Mesenteric fat pad (tissue), 1 donor: Measurements from ENCODE around the gene INTS14. TPM values are rescaled to one million over a fixed set of nuclear protein-coding genes. Genes with fewer than 3 reads are reported as not detected.
"Not testable (repeated sequence)": the region's sequence is repeated elsewhere in the genome, so short reads cannot be mapped to it uniquely, and the experiment has no call there.

ENCODE experiments used
- DNase-seq: peaks from one replicate; pipeline ENCODE4 v3.0.0-alpha.2; 2020; ENCODE audit warnings: low spot score
- total RNA-seq: library from RNA; stranded (reverse); fragmentation: NEBNext Ultra II Directional; extraction: Animal tissue kit (Norgen Biotek cat#: 25700); gene quantifications from one replicate; pipeline ENCODE4 v1.2.1, GENCODE V29; 2021
- donor health status: DM: yes; HTN: yes; CAD: no.

Gene INTS14
- total RNA-seq, 1 donor from 2014 or later, result 21.9 TPM

- DNase-seq, result no peak
Measured at GRCh38 chr15:65632780-65633375, 21.9 kb upstream of the INTS14 start.

- DNase-seq, result no peak
Measured at GRCh38 chr15:65631503-65631902, 20.6 kb upstream of the INTS14 start.

- DNase-seq, result no peak
Measured at GRCh38 chr15:65630760-65631159, 19.8 kb upstream of the INTS14 start.

- no peak for DNase-seq
Measured at GRCh38 chr15:65629548-65629947, 18.6 kb upstream of the INTS14 start.

- DNase-seq, result no peak
Measured at GRCh38 chr15:65626856-65627255, 15.9 kb upstream of the INTS14 start.

- no peak for DNase-seq
Measured at GRCh38 chr15:65623103-65623502, 12.2 kb upstream of the INTS14 start.

GRCh38 chr15:65621638-65622037 is 10.7 kb upstream of the INTS14 start, which contains the start of gene SLC24A1:
SLC24A1 (plus strand) TSS chr15:65621938; CDS start chr15:65624081, 2,143 bp downstream.
- DNase-seq, result no peak

- DNase-seq, result no peak
Measured at GRCh38 chr15:65620833-65621232, 9.9 kb upstream of the INTS14 start.

GRCh38 chr15:65619626-65620290 is 8.8 kb upstream of the INTS14 start:
- no peak for DNase-seq

- no peak for DNase-seq
Measured at GRCh38 chr15:65618560-65619109, 7.7 kb upstream of the INTS14 start.

- DNase-seq, result not testable (repeated sequence)
Measured at GRCh38 chr15:65615887-65616286, 5.0 kb upstream of the INTS14 start.

GRCh38 chr15:65612949-65613744 is 2.2 kb upstream of the INTS14 start:
- DNase-seq, result no peak

GRCh38 chr15:65612616-65612946 is 1.6 kb upstream of the INTS14 start:
- DNase-seq, result no peak

GRCh38 chr15:65611888-65612615 is 1.1 kb upstream of the INTS14 start:
- DNase-seq, result no peak

- DNase-seq, result no peak
Measured at GRCh38 chr15:65603559-65603958, 7.4 kb downstream of the INTS14 start.

GRCh38 chr15:65603134-65603533 is 7.8 kb downstream of the INTS14 start:
- no peak for DNase-seq

- no peak for DNase-seq
Measured at GRCh38 chr15:65599677-65600076, 11.3 kb downstream of the INTS14 start.

- DNase-seq, result no peak
Measured at GRCh38 chr15:65598468-65598867, 12.5 kb downstream of the INTS14 start.

- no peak for DNase-seq
Measured at GRCh38 chr15:65595960-65596359, 15.0 kb downstream of the INTS14 start.

GRCh38 chr15:65587094-65587493 is 23.8 kb downstream of the INTS14 start:
- DNase-seq, result no peak

- DNase-seq, result no peak
Measured at GRCh38 chr15:65584241-65584640, 26.7 kb downstream of the INTS14 start.
